ENCODE measurements around the gene DYRK3.

DNA sequence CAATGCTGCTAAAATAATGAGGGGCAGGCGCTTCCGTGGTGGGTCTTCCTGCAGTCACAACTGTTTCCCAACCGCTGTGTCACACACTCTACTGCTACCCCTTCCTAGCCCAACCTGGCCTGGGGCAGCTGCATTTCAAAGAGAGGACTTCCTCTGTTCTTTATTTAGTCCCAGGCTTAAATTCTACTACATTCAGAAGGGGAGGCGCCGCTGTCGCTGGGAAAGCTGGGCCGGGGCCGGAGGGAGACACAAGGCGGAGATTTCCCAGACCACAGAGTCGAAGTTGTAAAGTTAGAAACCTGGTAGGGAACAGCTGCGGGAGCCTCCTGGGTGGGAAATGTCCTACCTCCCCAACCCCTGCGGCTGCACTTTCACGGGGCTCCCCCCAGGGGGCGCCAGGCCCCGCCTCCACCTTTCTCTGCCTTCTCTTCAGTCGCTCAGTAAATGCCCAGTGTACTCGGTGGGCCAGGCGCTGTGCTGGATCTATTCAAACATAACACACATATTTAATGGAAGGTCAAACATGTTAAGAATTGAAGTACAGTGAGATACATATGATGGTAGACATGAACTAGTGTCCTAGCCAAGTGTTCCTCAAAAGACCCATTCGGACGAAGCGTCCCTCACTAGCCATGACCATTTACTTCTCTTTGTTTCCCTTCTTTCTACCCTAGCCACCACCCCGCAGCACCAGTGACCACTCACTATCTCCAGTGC lies 23.1 kb downstream of the DYRK3 start:
- TF ChIP-seq, protein P1, sequence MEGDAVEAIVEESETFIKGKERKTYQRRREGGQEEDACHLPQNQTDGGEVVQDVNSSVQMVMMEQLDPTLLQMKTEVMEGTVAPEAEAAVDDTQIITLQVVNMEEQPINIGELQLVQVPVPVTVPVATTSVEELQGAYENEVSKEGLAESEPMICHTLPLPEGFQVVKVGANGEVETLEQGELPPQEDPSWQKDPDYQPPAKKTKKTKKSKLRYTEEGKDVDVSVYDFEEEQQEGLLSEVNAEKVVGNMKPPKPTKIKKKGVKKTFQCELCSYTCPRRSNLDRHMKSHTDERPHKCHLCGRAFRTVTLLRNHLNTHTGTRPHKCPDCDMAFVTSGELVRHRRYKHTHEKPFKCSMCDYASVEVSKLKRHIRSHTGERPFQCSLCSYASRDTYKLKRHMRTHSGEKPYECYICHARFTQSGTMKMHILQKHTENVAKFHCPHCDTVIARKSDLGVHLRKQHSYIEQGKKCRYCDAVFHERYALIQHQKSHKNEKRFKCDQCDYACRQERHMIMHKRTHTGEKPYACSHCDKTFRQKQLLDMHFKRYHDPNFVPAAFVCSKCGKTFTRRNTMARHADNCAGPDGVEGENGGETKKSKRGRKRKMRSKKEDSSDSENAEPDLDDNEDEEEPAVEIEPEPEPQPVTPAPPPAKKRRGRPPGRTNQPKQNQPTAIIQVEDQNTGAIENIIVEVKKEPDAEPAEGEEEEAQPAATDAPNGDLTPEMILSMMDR (IDR thresholded peaks at IDR 0.05) = peak in 4 of 6 experiments; percentile 35 to 69 (median 42)
- TF ChIP-seq POLR2A (IDR thresholded peaks at IDR 0.05) = no peak

Data from thyroid gland (tissue), 4 donors.